ENCODE results near the gene MLIP.

DNA sequence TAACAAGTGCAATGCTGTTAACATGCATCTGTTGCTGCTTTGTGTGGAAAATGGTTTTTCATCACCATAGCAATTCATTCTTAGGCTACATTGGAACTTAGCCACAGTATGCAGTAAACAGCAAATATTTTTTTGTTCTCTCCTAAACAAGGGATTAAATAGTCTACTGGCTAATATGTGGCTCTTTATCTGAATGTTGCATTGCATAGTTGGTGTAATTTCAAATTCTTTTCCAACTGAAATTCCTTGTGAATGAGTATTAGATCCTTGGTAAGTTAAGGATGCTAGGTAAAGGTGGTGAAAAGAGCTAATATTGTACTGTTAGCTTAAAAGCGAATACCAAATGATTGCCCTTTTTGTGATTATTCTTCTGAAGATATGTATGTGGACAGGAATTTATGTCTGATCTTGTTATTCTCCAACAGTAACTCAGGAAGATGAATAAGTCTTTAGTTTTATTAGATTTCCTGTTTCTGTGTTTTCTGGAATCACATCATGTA lies 958 bp downstream of the MLIP start:
- TF ChIP-seq, protein P1, sequence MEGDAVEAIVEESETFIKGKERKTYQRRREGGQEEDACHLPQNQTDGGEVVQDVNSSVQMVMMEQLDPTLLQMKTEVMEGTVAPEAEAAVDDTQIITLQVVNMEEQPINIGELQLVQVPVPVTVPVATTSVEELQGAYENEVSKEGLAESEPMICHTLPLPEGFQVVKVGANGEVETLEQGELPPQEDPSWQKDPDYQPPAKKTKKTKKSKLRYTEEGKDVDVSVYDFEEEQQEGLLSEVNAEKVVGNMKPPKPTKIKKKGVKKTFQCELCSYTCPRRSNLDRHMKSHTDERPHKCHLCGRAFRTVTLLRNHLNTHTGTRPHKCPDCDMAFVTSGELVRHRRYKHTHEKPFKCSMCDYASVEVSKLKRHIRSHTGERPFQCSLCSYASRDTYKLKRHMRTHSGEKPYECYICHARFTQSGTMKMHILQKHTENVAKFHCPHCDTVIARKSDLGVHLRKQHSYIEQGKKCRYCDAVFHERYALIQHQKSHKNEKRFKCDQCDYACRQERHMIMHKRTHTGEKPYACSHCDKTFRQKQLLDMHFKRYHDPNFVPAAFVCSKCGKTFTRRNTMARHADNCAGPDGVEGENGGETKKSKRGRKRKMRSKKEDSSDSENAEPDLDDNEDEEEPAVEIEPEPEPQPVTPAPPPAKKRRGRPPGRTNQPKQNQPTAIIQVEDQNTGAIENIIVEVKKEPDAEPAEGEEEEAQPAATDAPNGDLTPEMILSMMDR (CRISPR knock-in tag; IDR thresholded peaks at IDR 0.05), result no peak
- TF ChIP-seq PHF8 (CRISPR knock-in tag; IDR thresholded peaks at IDR 0.05) (no peak), SAFB2 (CRISPR knock-in tag; IDR thresholded peaks at IDR 0.05; ENCODE audit: borderline replicate concordance, low read depth) (no peak), HMGA1 (CRISPR knock-in tag; conservative IDR thresholded peaks at IDR 0.05) (no peak), ZNF558 (CRISPR knock-in tag; IDR thresholded peaks at IDR 0.05; ENCODE audit: borderline replicate concordance) (no peak), ZNF781 (CRISPR knock-in tag; IDR thresholded peaks at IDR 0.05; ENCODE audit: borderline replicate concordance, not compliant biosample characterization) (no peak), ZSCAN31 (CRISPR knock-in tag; IDR thresholded peaks at IDR 0.05; ENCODE audit: low read depth) (no peak), RFX5 (IDR thresholded peaks at IDR 0.05; ENCODE audit: low read depth, low read length) (no peak), ZBTB8A (CRISPR knock-in tag; IDR thresholded peaks at IDR 0.05; ENCODE audit: borderline replicate concordance, low read depth) (no peak), ISL2 (CRISPR knock-in tag; IDR thresholded peaks at IDR 0.05) (no peak)
- TF ChIP-seq, protein P2, sequence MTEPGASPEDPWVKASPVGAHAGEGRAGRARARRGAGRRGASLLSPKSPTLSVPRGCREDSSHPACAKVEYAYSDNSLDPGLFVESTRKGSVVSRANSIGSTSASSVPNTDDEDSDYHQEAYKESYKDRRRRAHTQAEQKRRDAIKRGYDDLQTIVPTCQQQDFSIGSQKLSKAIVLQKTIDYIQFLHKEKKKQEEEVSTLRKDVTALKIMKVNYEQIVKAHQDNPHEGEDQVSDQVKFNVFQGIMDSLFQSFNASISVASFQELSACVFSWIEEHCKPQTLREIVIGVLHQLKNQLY (CRISPR knock-in tag; IDR thresholded peaks at IDR 0.05), result no peak
- TF ChIP-seq, protein P3, sequence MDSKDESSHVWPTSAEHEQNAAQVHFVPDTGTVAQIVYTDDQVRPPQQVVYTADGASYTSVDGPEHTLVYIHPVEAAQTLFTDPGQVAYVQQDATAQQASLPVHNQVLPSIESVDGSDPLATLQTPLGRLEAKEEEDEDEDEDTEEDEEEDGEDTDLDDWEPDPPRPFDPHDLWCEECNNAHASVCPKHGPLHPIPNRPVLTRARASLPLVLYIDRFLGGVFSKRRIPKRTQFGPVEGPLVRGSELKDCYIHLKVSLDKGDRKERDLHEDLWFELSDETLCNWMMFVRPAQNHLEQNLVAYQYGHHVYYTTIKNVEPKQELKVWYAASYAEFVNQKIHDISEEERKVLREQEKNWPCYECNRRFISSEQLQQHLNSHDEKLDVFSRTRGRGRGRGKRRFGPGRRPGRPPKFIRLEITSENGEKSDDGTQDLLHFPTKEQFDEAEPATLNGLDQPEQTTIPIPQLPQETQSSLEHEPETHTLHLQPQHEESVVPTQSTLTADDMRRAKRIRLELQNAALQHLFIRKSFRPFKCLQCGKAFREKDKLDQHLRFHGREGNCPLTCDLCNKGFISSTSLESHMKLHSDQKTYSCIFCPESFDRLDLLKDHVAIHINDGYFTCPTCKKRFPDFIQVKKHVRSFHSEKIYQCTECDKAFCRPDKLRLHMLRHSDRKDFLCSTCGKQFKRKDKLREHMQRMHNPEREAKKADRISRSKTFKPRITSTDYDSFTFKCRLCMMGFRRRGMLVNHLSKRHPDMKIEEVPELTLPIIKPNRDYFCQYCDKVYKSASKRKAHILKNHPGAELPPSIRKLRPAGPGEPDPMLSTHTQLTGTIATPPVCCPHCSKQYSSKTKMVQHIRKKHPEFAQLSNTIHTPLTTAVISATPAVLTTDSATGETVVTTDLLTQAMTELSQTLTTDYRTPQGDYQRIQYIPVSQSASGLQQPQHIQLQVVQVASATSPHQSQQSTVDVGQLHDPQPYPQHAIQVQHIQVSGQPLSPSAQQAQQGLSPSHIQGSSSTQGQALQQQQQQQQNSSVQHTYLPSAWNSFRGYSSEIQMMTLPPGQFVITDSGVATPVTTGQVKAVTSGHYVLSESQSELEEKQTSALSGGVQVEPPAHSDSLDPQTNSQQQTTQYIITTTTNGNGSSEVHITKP (CRISPR knock-in tag; IDR thresholded peaks at IDR 0.05; ENCODE audit: low read depth), result no peak
- TF ChIP-seq, protein P4, sequence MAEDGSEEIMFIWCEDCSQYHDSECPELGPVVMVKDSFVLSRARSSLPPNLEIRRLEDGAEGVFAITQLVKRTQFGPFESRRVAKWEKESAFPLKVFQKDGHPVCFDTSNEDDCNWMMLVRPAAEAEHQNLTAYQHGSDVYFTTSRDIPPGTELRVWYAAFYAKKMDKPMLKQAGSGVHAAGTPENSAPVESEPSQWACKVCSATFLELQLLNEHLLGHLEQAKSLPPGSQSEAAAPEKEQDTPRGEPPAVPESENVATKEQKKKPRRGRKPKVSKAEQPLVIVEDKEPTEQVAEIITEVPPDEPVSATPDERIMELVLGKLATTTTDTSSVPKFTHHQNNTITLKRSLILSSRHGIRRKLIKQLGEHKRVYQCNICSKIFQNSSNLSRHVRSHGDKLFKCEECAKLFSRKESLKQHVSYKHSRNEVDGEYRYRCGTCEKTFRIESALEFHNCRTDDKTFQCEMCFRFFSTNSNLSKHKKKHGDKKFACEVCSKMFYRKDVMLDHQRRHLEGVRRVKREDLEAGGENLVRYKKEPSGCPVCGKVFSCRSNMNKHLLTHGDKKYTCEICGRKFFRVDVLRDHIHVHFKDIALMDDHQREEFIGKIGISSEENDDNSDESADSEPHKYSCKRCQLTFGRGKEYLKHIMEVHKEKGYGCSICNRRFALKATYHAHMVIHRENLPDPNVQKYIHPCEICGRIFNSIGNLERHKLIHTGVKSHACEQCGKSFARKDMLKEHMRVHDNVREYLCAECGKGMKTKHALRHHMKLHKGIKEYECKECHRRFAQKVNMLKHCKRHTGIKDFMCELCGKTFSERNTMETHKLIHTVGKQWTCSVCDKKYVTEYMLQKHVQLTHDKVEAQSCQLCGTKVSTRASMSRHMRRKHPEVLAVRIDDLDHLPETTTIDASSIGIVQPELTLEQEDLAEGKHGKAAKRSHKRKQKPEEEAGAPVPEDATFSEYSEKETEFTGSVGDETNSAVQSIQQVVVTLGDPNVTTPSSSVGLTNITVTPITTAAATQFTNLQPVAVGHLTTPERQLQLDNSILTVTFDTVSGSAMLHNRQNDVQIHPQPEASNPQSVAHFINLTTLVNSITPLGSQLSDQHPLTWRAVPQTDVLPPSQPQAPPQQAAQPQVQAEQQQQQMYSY (CRISPR knock-in tag; IDR thresholded peaks at IDR 0.05), result no peak
